Spleen (tissue), 11 donors: ENCODE results near the gene WDFY1. TPM values are rescaled to one million over a fixed set of nuclear protein-coding genes. Genes with fewer than 3 reads are reported as not detected.

Source experiments
- DNase-seq: peaks from one replicate; pipeline ENCODE4 v3.0.0-alpha.2; 2020
- H3K27ac ChIP-seq, 8 donors: fragments of 200-600 bp; sonication (generic) in 7 of 8; 1 replicate in 4 of 8; 2 replicates in 4 of 8; pipeline versions ENCODE4 v1.5.0 to v1.8.0; 2016 to 2021; ENCODE audit warnings: inconsistent platforms in 4 of 8, mild to moderate bottlenecking in 4 of 8, moderate library complexity in 1 of 8
- H3K27me3 ChIP-seq, 7 donors: fragments of 200-600 bp; sonication (generic) in 6 of 7; replicated peaks in 1 of 7; 1 replicate in 4 of 7; 2 replicates in 3 of 7; pipeline versions ENCODE4 v1.5.0 to v1.8.0; 2016 to 2021; ENCODE audit warnings: inconsistent platforms in 3 of 7, mild to moderate bottlenecking in 1 of 7
- H3K36me3 ChIP-seq, 6 donors: fragments of 200-600 bp; sonication (generic) in 5 of 6; 1 replicate in 4 of 6; 2 replicates in 2 of 6; pipeline versions ENCODE4 v1.5.0 to v1.8.0; 2016 to 2021; ENCODE audit warnings: inconsistent platforms in 2 of 6
- H3K4me1 ChIP-seq, 6 donors: fragments of 200-600 bp; sonication (generic) in 5 of 6; 1 replicate in 3 of 6; 2 replicates in 3 of 6; pipeline versions ENCODE4 v1.5.0 to v1.8.0; 2016 to 2021; ENCODE audit warnings: inconsistent platforms in 3 of 6
- H3K4me3 ChIP-seq, 8 donors: fragments of 200-600 bp; sonication (generic) in 7 of 8; 1 replicate in 4 of 8; 2 replicates in 4 of 8; pipeline versions ENCODE4 v1.5.0 to v1.8.0; 2016 to 2021; ENCODE audit warnings: inconsistent platforms in 4 of 8, mild to moderate bottlenecking in 4 of 8, moderate library complexity in 2 of 8
- H3K9me3 ChIP-seq, 8 donors: fragments of 200-600 bp; sonication (generic) in 7 of 8; 1 replicate in 4 of 8; 2 replicates in 4 of 8; pipeline versions ENCODE4 v1.5.0 to v1.8.0; 2016 to 2021; ENCODE audit warnings: inconsistent platforms in 4 of 8
- CTCF ChIP-seq, 11 experiments: fragments of 200-600 bp in 7 of 11; fragments of 450-650 bp in 4 of 11; sonication (generic) in 4 of 11; IDR thresholded peaks in 8 of 11; conservative IDR thresholded peaks in 3 of 11; 1 replicate in 7 of 11; 2 replicates in 4 of 11; pipeline versions ENCODE4 v1.4.0 to v1.8.0; 2016 to 2021; ENCODE audit warnings: antibody characterized with exemption in 11 of 11, inconsistent platforms in 4 of 11, mild to moderate bottlenecking in 1 of 11
- POLR2A ChIP-seq, 3 donors: fragments of 450-650 bp; IDR thresholded peaks; one replicate each; pipeline ENCODE4 v1.5.1; 2017; ENCODE audit warnings: antibody characterized with exemption in 3 of 3, mild to moderate bottlenecking in 1 of 3
- POLR2AphosphoS5 ChIP-seq, 3 donors: sonication (generic); formaldehyde crosslinking; IDR thresholded peaks; one replicate each; pipeline ENCODE4 v1.5.1; 2017; ENCODE audit warnings: antibody characterized with exemption in 3 of 3
- WGBS, 5 donors: extraction: QIAGEN DNeasy Blood & Tissue Kit in 3 of 5; methylation state at CpG; one replicate each; pipeline versions ENCODE4 v1.1.5 to v1.1.7; 2013 to 2018; 5-methylcytosine and 5-hydroxymethylcytosine counted together
- intact Hi-C: fragments of 100-400 bp; cut with DNase I; formaldehyde crosslinking; loops from one replicate; pipeline ENCODE4 v1.15.0; 2023; ENCODE audit warnings: low total_unique reads
- polyA plus RNA-seq, 3 donors: library from polyadenylated mRNA; stranded (reverse); fragments of 200-250 nt; gene quantifications; one replicate each; pipeline ENCODE4 v1.2.1, GENCODE V29; 2013
- total RNA-seq, 7 donors: library from RNA; depleted of rRNA in 3 of 7; stranded (reverse); fragments of >200 nt in 3 of 7; fragmentation: NEBNext Ultra II Directional in 4 of 7; extraction: Animal tissue kit (Norgen Biotek cat#: 25700) in 4 of 7; gene quantifications; one replicate each; pipeline versions ENCODE4 v1.1.0 to v1.2.1, GENCODE V29; 2016 to 2021
- donor health status: healthy with polysubstance abuse.
- donor health status: DM: no; HTN: no; CAD: no; lungs with moderate emphysema.
- donor health status: DM: no; HTN: no; CAD: no.
- donor health status: Bipolar disorder and iron deficiency.
- donor health status: healthy.
- donor health status: DM: no; HTN: no; CAD: no.
- donor health status: DM: yes; HTN: yes; CAD: no.

WDFY1 gene
- total and polyA plus RNA-seq, 10 donors = 14.3 to 68.5 (median 51.6) TPM

GRCh38 chr2:223846515-223846914 lies 98.6 kb downstream of the WDFY1 start:
- WGBS, 5 donors = 90 to 97% (median 91%) methylated on average over 1 of the region's 1 CpG
- no peak for TF ChIP-seq POLR2A (IDR thresholded peaks at IDR 0.05)
- TF ChIP-seq CTCF (IDR thresholded peaks at IDR 0.05 in 8 of 11, conservative IDR thresholded peaks at IDR 0.05 in 3 of 11) = no peak
- TF ChIP-seq POLR2AphosphoS5 (IDR thresholded peaks at IDR 0.05) = no peak

GRCh38 chr2:223841436-223842190 lies 103.5 kb downstream of the WDFY1 start:
- Histone ChIP-seq H3K27ac (peak overlapping the region in 6 of 8 donors; percentile 17 to 79 (median 54)), H3K4me3 (no peak overlapping the region), H3K27me3 (no peaks in the 10 kb centered on the region), H3K36me3 (peaks cover 0 to 2% (median 0%) of the 10 kb centered on the region in 6 donors), H3K4me1 (peaks cover 0 to 27% (median 12%) of the 10 kb centered on the region in 6 donors), H3K9me3 (no peaks in the 10 kb centered on the region)
- no peak for DNase-seq
- TF ChIP-seq POLR2AphosphoS5 (IDR thresholded peaks at IDR 0.05) = peak in 1 of 3 donors; percentile 16
- no peak for TF ChIP-seq POLR2A (IDR thresholded peaks at IDR 0.05)
- WGBS, 5 donors = 71 to 77% (median 74%) methylated on average over 3 of the region's 3 CpGs
- intact Hi-C loops = no loop called here

More at GRCh38 chr2:223846515-223846914, 98.6 kb downstream of the WDFY1 start:
- Histone ChIP-seq H3K4me1 (peaks cover 0 to 8% (median 2%) of the 10 kb centered on the region in 6 donors), H3K9me3 (peaks cover 0 to 7% (median 0%) of the 10 kb centered on the region in 8 donors), H3K27me3 (no peaks in the 10 kb centered on the region), H3K4me3 (no peak overlapping the region), H3K27ac (no peak overlapping the region), H3K36me3 (peaks cover 0 to 49% (median 0%) of the 10 kb centered on the region in 6 donors)
- DNase-seq = no peak
- intact Hi-C loops = no loop called here

- intact Hi-C loops = no loop called here
- Histone ChIP-seq H3K36me3 (peaks cover 0 to 12% (median 0%) of the 10 kb centered on the region in 6 donors), H3K4me3 (peak within 1 kb of the TSS; percentile 59 to 94 (median 80)), H3K9me3 (no peaks in the 10 kb centered on the region), H3K4me1 (peaks cover 4 to 53% (median 29%) of the 10 kb centered on the region in 6 donors), H3K27me3 (no peaks in the 10 kb centered on the region), H3K27ac (peak within 1 kb of the TSS in 7 of 8 donors; percentile 65 to 90 (median 79))
- TF ChIP-seq POLR2AphosphoS5 (IDR thresholded peaks at IDR 0.05) = peak; percentile 59 to 83 (median 81)
- TF ChIP-seq CTCF (IDR thresholded peaks at IDR 0.05 in 8 of 11, conservative IDR thresholded peaks at IDR 0.05 in 3 of 11) = no peak
- TF ChIP-seq POLR2A (IDR thresholded peaks at IDR 0.05) = no peak
- 0 to 2% (median 1%) methylated on average over 61 to 82 of the region's 82 CpGs for WGBS, 5 donors
- DNase-seq = peak; percentile 93
Measured at GRCh38 chr2:223837287-223838061, 107.7 kb downstream of the WDFY1 start, which contains the start of gene AP1S3. Gene AP1S3 (minus strand): TSS chr2:223837582. CDS start chr2:223837450, 132 bp downstream.

- Histone ChIP-seq H3K4me1 (peaks cover 4 to 42% (median 24%) of the 10 kb centered on the region in 6 donors), H3K36me3 (peaks cover 0 to 12% (median 0%) of the 10 kb centered on the region in 6 donors), H3K4me3 (peak overlapping the region in 5 of 8 donors; percentile 60 to 94 (median 82)), H3K27me3 (no peaks in the 10 kb centered on the region), H3K9me3 (no peaks in the 10 kb centered on the region), H3K27ac (peak overlapping the region in 7 of 8 donors; percentile 60 to 90 (median 79))
- WGBS, 5 donors = 47 to 63% (median 50%) methylated on average over 15 of the region's 15 CpGs
- peak; percentile 86 for DNase-seq
- TF ChIP-seq CTCF (IDR thresholded peaks at IDR 0.05 in 8 of 11, conservative IDR thresholded peaks at IDR 0.05 in 3 of 11) = no peak
- peak; percentile 61 to 89 (median 85) for TF ChIP-seq POLR2AphosphoS5 (IDR thresholded peaks at IDR 0.05)
- peak in 2 of 3 donors; percentile 11 to 24 for TF ChIP-seq POLR2A (IDR thresholded peaks at IDR 0.05)
- intact Hi-C loops = no loop called here
Measured at GRCh38 chr2:223835701-223836532, 109.2 kb downstream of the WDFY1 start.
